Natural killer cell (primary cell): ENCODE data around the gene DKKL1. TPM values are rescaled to one million over a fixed set of nuclear protein-coding genes. Genes with fewer than 3 reads are reported as not detected.
A peak's percentile ranks its signal among the peaks of the same experiment; 100 is the strongest.

Source experiments
- ATAC-seq, 3 donors: fragments of 150-1000 bp in 2 of 3; fragments of 200-7000 bp in 1 of 3; cut with Tn5 transposase; 1 replicate in 1 of 3; 2 replicates in 2 of 3; pipeline ENCODE4 v1.10.0; 2021; ENCODE audit warnings: mild to moderate bottlenecking in 2 of 3, moderate library complexity in 2 of 3
- DNase-seq, 2 donors: peaks; one replicate each; pipeline versions ENCODE4 v3.0.0 to v3.0.0-alpha.2; 2013 to 2021; ENCODE audit warnings: mixed read lengths in 1 of 2
- H3K27ac ChIP-seq: one replicate; pipeline ENCODE4 v1.5.1; 2013; ENCODE audit warnings: mild to moderate bottlenecking, low read length
- H3K27me3 ChIP-seq: one replicate; pipeline ENCODE4 v1.6.1; 2013; ENCODE audit warnings: low read length; ENCODE audit not compliant: control insufficient read depth, insufficient read depth
- H3K36me3 ChIP-seq: one replicate; pipeline ENCODE4 v1.6.1; 2013; ENCODE audit warnings: low read length; ENCODE audit not compliant: control insufficient read depth, insufficient read depth
- H3K4me1 ChIP-seq: one replicate; pipeline ENCODE4 v1.6.1; 2013; ENCODE audit warnings: low read length; ENCODE audit not compliant: control insufficient read depth, insufficient read depth
- H3K4me3 ChIP-seq: one replicate; pipeline ENCODE4 v1.5.1; 2013; ENCODE audit warnings: low read length
- H3K9me3 ChIP-seq: one replicate; pipeline ENCODE4 v1.6.1; 2013; ENCODE audit warnings: low read length; ENCODE audit not compliant: control insufficient read depth, insufficient read depth
- H3K27ac Mint-ChIP-seq, 2 donors: one replicate each; pipeline ENCODE4 v1.8.0; 2022; ENCODE audit warnings: mild to moderate bottlenecking in 2 of 2, mixed read lengths in 2 of 2, moderate library complexity in 1 of 2
- H3K27me3 Mint-ChIP-seq, 2 donors: one replicate each; pipeline ENCODE4 v1.8.0; 2022; ENCODE audit warnings: low read depth in 2 of 2, mixed read lengths in 2 of 2
- H3K36me3 Mint-ChIP-seq: one replicate; pipeline ENCODE4 v1.8.0; 2022; ENCODE audit warnings: mixed read lengths
- H3K4me1 Mint-ChIP-seq, 2 donors: one replicate each; pipeline ENCODE4 v1.8.0; 2022; ENCODE audit warnings: mixed read lengths in 2 of 2
- H3K4me3 Mint-ChIP-seq: one replicate; pipeline ENCODE4 v1.8.0; 2022; ENCODE audit warnings: mild to moderate bottlenecking, moderate library complexity, mixed read lengths
- H3K9me3 Mint-ChIP-seq, 2 donors: one replicate each; pipeline ENCODE4 v1.8.0; 2022; ENCODE audit warnings: mixed read lengths in 2 of 2
- CTCF ChIP-seq: fragments of 200-600 bp; IDR thresholded peaks from one replicate; pipeline ENCODE4 v1.8.0; 2022; ENCODE audit warnings: antibody characterized with exemption
- WGBS: methylation state at CpG from one replicate; pipeline ENCODE4 v1.1.7; 2013; ENCODE audit warnings: missing lambda C conversion rate; ENCODE audit not compliant: insufficient coverage; 5-methylcytosine and 5-hydroxymethylcytosine counted together
- intact Hi-C: fragments of 100-400 bp; cut with micrococcal nuclease; formaldehyde crosslinking; loops from one replicate; pipeline ENCODE4 v1.14.2; 2022
- total RNA-seq, 4 donors: library from RNA; stranded (reverse); fragments of 120-200 nt in 1 of 4; gene quantifications; one replicate each; pipeline versions ENCODE4 v1.2.3 to v1.2.4, GENCODE V29; 2013 to 2022

DKKL1 gene
- total RNA-seq, 3 donors from 2014 or later (not counting 1 experiment from before 2014, with no cell fraction given) = not detected

- peak overlapping the region in 1 of 2 donors; percentile 23 for H3K27ac Mint-ChIP-seq
- TF ChIP-seq CTCF = no peak
- intact Hi-C loops = loop anchor here (1.0 kb wide), 1 partner anchor 52 kb away; no protein-coding TSS in a partner anchor
- H3K36me3 Mint-ChIP-seq = no peaks in the 10 kb centered on the region
- Histone ChIP-seq H3K27ac (peak overlapping the region; percentile 46), H3K9me3 (no peaks in the 10 kb centered on the region), H3K4me3 (no peak overlapping the region), H3K4me1 (peaks cover 37% of the 10 kb centered on the region), H3K27me3 (no peaks in the 10 kb centered on the region), H3K36me3 (no peaks in the 10 kb centered on the region)
- peaks cover 0 to 7% of the 10 kb centered on the region in 2 donors for H3K27me3 Mint-ChIP-seq
- ATAC-seq = no peak
- no peak overlapping the region for H3K4me3 Mint-ChIP-seq
- no peaks in the 10 kb centered on the region for H3K9me3 Mint-ChIP-seq
- 71% methylated on average over 8 of the region's 9 CpGs for WGBS
- no peak for DNase-seq
- H3K4me1 Mint-ChIP-seq = peaks cover 11 to 26% of the 10 kb centered on the region in 2 donors
These were observed 27.3 kb downstream of the DKKL1 start for GRCh38 chr19:49390929-49391359.

GRCh38 chr19:49391581-49392399 lies 28.1 kb downstream of the DKKL1 start:
- Mint-ChIP-seq H3K9me3 (no peaks in the 10 kb centered on the region), H3K27me3 (peaks cover 0 to 7% of the 10 kb centered on the region in 2 donors), H3K4me3 (no peak overlapping the region), H3K27ac (peak overlapping the region in 1 of 2 donors; percentile 23), H3K36me3 (no peaks in the 10 kb centered on the region), H3K4me1 (peaks cover 11 to 26% of the 10 kb centered on the region in 2 donors)
- H3K9me3 ChIP-seq = no peaks in the 10 kb centered on the region
- TF ChIP-seq CTCF = peak; percentile 85
- H3K27me3 ChIP-seq = no peaks in the 10 kb centered on the region
- peaks cover 37% of the 10 kb centered on the region for H3K4me1 ChIP-seq
- H3K27ac ChIP-seq = peak overlapping the region; percentile 26
- H3K4me3 ChIP-seq = no peak overlapping the region
- ATAC-seq (peak; percentile 72 to 79 (median 77)), DNase-seq (peak; percentile 57 to 91)
- WGBS = 32% methylated on average over 14 of the region's 14 CpGs
- H3K36me3 ChIP-seq = no peaks in the 10 kb centered on the region
- intact Hi-C loops = loop anchor here (1.0 to 2.0 kb wide), 4 partner anchors 52 to 287 kb away; no protein-coding TSS in a partner anchor

- no peak overlapping the region for H3K27ac ChIP-seq
- no peaks in the 10 kb centered on the region for H3K36me3 ChIP-seq
- H3K4me1 ChIP-seq = peaks cover 21% of the 10 kb centered on the region
- whole genome bisulfite sequencing = 84% methylated on average over 4 of the region's 5 CpGs
- Mint-ChIP-seq H3K4me3 (no peak overlapping the region), H3K4me1 (peaks cover 7 to 15% of the 10 kb centered on the region in 2 donors), H3K27ac (no peak overlapping the region), H3K27me3 (peaks cover 0 to 14% of the 10 kb centered on the region in 2 donors), H3K9me3 (no peaks in the 10 kb centered on the region), H3K36me3 (no peaks in the 10 kb centered on the region)
- H3K9me3 ChIP-seq = no peaks in the 10 kb centered on the region
- intact Hi-C loops = loop anchor here (2.0 kb wide), 2 partner anchors 177 to 285 kb away; no protein-coding TSS in a partner anchor
- ATAC-seq = no peak
- no peak overlapping the region for H3K4me3 ChIP-seq
- DNase-seq = no peak
- no peaks in the 10 kb centered on the region for H3K27me3 ChIP-seq
- no peak for TF ChIP-seq CTCF
These were observed 30.2 kb downstream of the DKKL1 start for GRCh38 chr19:49393881-49394280.
